Endodermal cell (in vitro differentiated cells): ENCODE measurements around the gene ARVCF. TPM values are rescaled to one million over a fixed set of nuclear protein-coding genes. Genes with fewer than 3 reads are reported as not detected.

Experiments used
- DNase-seq: peaks from one replicate; pipeline ENCODE4 v3.0.0-alpha.2; 2017
- H3K27ac ChIP-seq: 2 replicates; pipeline ENCODE4 v1.5.1; 2013; ENCODE audit warnings: mild to moderate bottlenecking, low read depth, low read length, moderate library complexity
- H3K27me3 ChIP-seq: 2 replicates; pipeline ENCODE4 v1.6.1; 2013; ENCODE audit warnings: mild to moderate bottlenecking, low read length, moderate library complexity; ENCODE audit not compliant: insufficient read depth, control insufficient read depth, poor library complexity, severe bottlenecking
- H3K36me3 ChIP-seq: 2 replicates; pipeline ENCODE4 v1.7.0; 2013; ENCODE audit warnings: mild to moderate bottlenecking, low read length, moderate library complexity; ENCODE audit not compliant: control insufficient read depth, insufficient read depth
- H3K4me1 ChIP-seq: one replicate; pipeline ENCODE4 v1.7.0; 2013; ENCODE audit warnings: low read length; ENCODE audit not compliant: control insufficient read depth, insufficient read depth
- H3K4me3 ChIP-seq: 2 replicates; pipeline ENCODE4 v1.5.1; 2013; ENCODE audit warnings: mild to moderate bottlenecking, low read length, moderate library complexity
- H3K9ac ChIP-seq: 2 replicates; pipeline ENCODE4 v1.6.1; 2013; ENCODE audit warnings: mild to moderate bottlenecking, low read length, moderate library complexity; ENCODE audit not compliant: poor library complexity, severe bottlenecking; ENCODE audit errors: extremely low read depth
- H3K9me3 ChIP-seq: 2 replicates; pipeline ENCODE4 v1.6.1; 2013; ENCODE audit warnings: mild to moderate bottlenecking, low read length, moderate library complexity; ENCODE audit not compliant: control insufficient read depth
- H3K27ac Mint-ChIP-seq: 2 replicates; pipeline ENCODE4 v1.8.0; 2020; ENCODE audit warnings: mixed read lengths
- H3K27me3 Mint-ChIP-seq: 2 replicates; pipeline ENCODE4 v1.8.0; 2021; ENCODE audit warnings: mild to moderate bottlenecking, mixed read lengths; ENCODE audit not compliant: insufficient read depth
- H3K36me3 Mint-ChIP-seq: 2 replicates; pipeline ENCODE4 v1.8.0; 2020; ENCODE audit warnings: low read depth, mixed read lengths
- H3K4me1 Mint-ChIP-seq: 2 replicates; pipeline ENCODE4 v1.8.0; 2020; ENCODE audit warnings: mixed read lengths
- H3K4me3 Mint-ChIP-seq: 2 replicates; pipeline ENCODE4 v1.8.0; 2020; ENCODE audit warnings: mild to moderate bottlenecking, moderate library complexity, mixed read lengths
- H3K9me3 Mint-ChIP-seq: 2 replicates; pipeline ENCODE4 v1.8.0; 2020; ENCODE audit warnings: mild to moderate bottlenecking, mixed read lengths
- WGBS, 2 experiments: methylation state at CpG; one replicate each; pipeline versions ENCODE4 v1.1.5 to v1.1.7; 2013; ENCODE audit warnings: missing lambda C conversion rate in 2 of 2, mixed read lengths in 1 of 2; ENCODE audit not compliant: insufficient coverage in 1 of 2, insufficient read length in 1 of 2; 5-methylcytosine and 5-hydroxymethylcytosine counted together
- total RNA-seq, 2 donors: library from RNA; stranded (reverse); fragmentation: NEBNext Ultra II Directional in 1 of 2; extraction: Animal tissue kit (Norgen Biotek cat#: 25700) in 1 of 2; gene quantifications; 2 replicates in 1 of 2; 3 replicates in 1 of 2; pipeline ENCODE4 v1.2.1, GENCODE V29; 2021
- TF ChIP-seq, protein P1 (sequence below): fragments of 200-600 bp; sonication (generic); conservative IDR thresholded peaks from 2 replicates; pipeline ENCODE4 v1.5.0; 2021; ENCODE audit warnings: antibody characterized with exemption, mild to moderate bottlenecking

The ARVCF gene
- total RNA-seq, 2 donors from 2014 or later = 48.3 to 61.3 TPM

DNA sequence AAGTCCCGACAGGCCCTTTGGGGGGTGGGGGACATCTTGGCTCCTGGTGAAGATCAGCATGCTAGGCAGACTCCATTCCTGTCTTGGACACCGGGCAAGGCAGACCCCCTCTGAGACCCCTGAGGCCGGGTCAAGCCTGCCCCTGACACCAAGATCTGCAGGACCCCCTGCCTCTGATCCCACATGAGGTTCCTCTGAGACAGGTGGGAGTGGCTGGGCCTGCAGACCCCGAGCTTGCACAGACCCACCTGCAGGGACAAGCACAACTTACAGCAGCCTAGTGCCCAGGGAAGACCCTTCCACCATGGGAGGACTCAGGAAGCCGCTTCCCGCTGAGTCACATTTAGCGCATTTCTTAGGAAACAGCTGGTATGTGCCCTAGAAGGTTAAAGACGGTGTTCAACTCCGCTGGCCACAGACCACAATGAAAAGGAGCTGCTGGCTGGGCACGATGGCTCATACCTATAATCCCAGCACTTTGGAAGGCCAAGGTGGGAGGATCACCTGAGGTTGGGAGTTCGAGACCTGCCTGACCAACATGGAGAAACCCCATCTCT lies 15.5 kb downstream of the ARVCF start:
- Histone ChIP-seq H3K4me3 (no peak overlapping the region), H3K9ac (no peak overlapping the region), H3K9me3 (peaks cover 24% of the 10 kb centered on the region), H3K36me3 (no peaks in the 10 kb centered on the region), H3K27ac (no peak overlapping the region), H3K27me3 (no peaks in the 10 kb centered on the region), H3K4me1 (no peaks in the 10 kb centered on the region)
- no peak overlapping the region for H3K27ac Mint-ChIP-seq
- DNase-seq = no peak
- WGBS, 2 experiments = 92 to 93% methylated on average over 6 to 11 of the region's 11 CpGs
- TF ChIP-seq, protein P1, sequence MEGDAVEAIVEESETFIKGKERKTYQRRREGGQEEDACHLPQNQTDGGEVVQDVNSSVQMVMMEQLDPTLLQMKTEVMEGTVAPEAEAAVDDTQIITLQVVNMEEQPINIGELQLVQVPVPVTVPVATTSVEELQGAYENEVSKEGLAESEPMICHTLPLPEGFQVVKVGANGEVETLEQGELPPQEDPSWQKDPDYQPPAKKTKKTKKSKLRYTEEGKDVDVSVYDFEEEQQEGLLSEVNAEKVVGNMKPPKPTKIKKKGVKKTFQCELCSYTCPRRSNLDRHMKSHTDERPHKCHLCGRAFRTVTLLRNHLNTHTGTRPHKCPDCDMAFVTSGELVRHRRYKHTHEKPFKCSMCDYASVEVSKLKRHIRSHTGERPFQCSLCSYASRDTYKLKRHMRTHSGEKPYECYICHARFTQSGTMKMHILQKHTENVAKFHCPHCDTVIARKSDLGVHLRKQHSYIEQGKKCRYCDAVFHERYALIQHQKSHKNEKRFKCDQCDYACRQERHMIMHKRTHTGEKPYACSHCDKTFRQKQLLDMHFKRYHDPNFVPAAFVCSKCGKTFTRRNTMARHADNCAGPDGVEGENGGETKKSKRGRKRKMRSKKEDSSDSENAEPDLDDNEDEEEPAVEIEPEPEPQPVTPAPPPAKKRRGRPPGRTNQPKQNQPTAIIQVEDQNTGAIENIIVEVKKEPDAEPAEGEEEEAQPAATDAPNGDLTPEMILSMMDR = no peak
- H3K27me3 Mint-ChIP-seq = no peaks in the 10 kb centered on the region
- H3K36me3 Mint-ChIP-seq = peaks cover 7% of the 10 kb centered on the region
- H3K4me3 Mint-ChIP-seq = no peak overlapping the region
- H3K9me3 Mint-ChIP-seq = peaks cover 19% of the 10 kb centered on the region
- H3K4me1 Mint-ChIP-seq = peaks cover 10% of the 10 kb centered on the region

DNA sequence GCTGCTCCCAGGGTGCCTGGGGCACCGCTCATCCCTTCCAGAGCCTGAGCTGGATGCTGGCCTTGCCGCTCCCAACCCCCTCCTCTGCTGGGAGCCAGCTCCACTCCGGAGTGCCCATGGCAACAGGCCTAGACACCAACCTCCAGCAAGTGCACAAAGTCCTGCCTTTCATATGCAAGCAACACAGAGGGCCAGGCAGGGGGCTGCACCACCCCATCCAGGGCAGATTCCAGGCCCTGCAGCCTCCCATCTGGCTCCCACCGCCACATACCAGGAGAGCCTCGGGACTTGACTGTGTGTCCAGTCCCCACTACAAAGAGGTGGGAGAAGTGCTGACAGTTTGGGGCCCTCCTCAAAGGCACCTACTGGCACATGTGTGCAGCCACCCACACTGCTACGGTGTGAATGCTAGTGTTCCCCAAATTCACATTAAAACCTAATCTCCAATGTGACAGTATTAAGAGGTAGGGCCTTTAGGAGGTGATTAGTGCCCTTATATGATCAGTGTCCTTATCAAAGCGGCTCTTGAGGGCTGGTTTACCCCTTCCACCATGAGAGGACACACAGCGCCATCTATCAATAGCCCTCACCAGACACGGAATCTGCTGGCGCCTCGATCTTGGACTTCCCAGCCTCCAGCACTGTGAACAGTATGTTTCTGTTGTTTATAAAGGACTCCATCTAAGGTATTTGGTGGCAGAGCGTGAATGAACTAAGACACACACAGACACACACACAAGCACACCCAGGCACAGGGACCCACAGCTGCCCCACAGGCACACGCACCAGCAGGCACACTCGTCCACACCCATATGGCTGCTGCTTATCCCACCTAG lies 16.2 kb downstream of the ARVCF start:
- no peaks in the 10 kb centered on the region for H3K27me3 Mint-ChIP-seq
- H3K4me3 ChIP-seq = no peak overlapping the region
- peaks cover 10% of the 10 kb centered on the region for H3K4me1 Mint-ChIP-seq
- H3K36me3 Mint-ChIP-seq = peaks cover 7% of the 10 kb centered on the region
- no peak for DNase-seq
- peaks cover 18% of the 10 kb centered on the region for H3K9me3 Mint-ChIP-seq
- WGBS, 2 experiments = 76 to 90% methylated on average over 8 to 14 of the region's 14 CpGs
- no peaks in the 10 kb centered on the region for H3K27me3 ChIP-seq
- H3K9me3 ChIP-seq = peaks cover 24% of the 10 kb centered on the region
- H3K36me3 ChIP-seq = no peaks in the 10 kb centered on the region
- no peak overlapping the region for H3K4me3 Mint-ChIP-seq
- TF ChIP-seq, protein P1 = no peak
- H3K9ac ChIP-seq = no peak overlapping the region
- peak overlapping the region; percentile 83 for H3K27ac ChIP-seq
- H3K27ac Mint-ChIP-seq = peak overlapping the region; percentile 26
- no peaks in the 10 kb centered on the region for H3K4me1 ChIP-seq

DNA sequence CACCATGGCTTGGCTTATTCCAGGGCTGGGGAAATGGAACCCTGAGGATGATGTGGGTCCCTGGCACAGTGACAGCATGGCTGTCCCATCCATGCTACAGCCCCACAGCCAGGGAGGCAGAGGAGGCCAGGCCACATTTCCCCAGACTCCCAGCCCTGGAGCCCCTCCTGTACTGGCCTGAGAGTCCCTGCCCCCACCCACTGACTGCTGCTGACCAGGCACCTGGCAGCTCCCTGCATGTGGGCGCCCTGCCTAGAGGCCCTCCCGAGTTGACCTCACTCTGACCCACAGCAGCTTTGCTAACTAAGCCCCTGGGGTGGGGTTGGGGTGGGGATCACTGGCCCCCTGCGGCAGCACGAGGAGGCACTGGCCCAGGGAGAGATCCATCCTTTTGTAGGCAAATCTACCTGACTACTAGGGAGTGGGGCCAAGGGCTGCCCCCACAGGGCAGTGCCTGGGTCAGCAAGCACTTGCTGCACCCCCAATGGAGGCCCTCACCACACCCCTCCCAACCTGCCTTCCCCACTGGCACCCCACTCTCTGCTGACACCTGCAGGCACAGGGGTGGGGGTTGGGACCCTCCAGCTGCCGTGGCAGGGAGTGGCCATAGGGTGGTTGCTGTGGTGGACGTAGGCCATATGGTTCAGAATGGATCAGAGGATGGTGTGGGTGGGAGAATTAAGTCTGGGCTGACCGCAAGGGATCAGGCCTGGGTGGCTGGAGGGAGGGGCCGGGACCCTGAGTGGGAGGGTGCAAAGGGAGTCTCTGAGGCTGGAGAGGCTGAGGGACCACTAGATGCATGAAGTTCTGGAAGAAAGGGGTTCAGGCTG lies 17.4 kb downstream of the ARVCF start:
- no peak overlapping the region for H3K27ac Mint-ChIP-seq
- no peaks in the 10 kb centered on the region for H3K36me3 ChIP-seq
- WGBS, 2 experiments = 82 to 97% methylated on average over 4 to 8 of the region's 8 CpGs
- TF ChIP-seq, protein P1 = no peak
- H3K36me3 Mint-ChIP-seq = peaks cover 7% of the 10 kb centered on the region
- peak overlapping the region; percentile 87 for H3K27ac ChIP-seq
- H3K27me3 Mint-ChIP-seq = no peaks in the 10 kb centered on the region
- peaks cover 11% of the 10 kb centered on the region for H3K9me3 Mint-ChIP-seq
- no peaks in the 10 kb centered on the region for H3K27me3 ChIP-seq
- peaks cover 13% of the 10 kb centered on the region for H3K9me3 ChIP-seq
- no peak overlapping the region for H3K4me3 ChIP-seq
- H3K4me1 ChIP-seq = no peaks in the 10 kb centered on the region
- H3K9ac ChIP-seq = no peak overlapping the region
- peaks cover 10% of the 10 kb centered on the region for H3K4me1 Mint-ChIP-seq
- H3K4me3 Mint-ChIP-seq = no peak overlapping the region
- no peak for DNase-seq
